ENCODE data around the gene COQ10B. TPM values are rescaled to one million over a fixed set of nuclear protein-coding genes. Genes with fewer than 3 reads are reported as not detected.
"Not testable (repeated sequence)": the region's sequence is repeated elsewhere in the genome, so short reads cannot be mapped to it uniquely, and the experiment has no call there.

COQ10B gene
- polyA plus RNA-seq, 2 donors, result 10.6 to 12.0 TPM

DNA sequence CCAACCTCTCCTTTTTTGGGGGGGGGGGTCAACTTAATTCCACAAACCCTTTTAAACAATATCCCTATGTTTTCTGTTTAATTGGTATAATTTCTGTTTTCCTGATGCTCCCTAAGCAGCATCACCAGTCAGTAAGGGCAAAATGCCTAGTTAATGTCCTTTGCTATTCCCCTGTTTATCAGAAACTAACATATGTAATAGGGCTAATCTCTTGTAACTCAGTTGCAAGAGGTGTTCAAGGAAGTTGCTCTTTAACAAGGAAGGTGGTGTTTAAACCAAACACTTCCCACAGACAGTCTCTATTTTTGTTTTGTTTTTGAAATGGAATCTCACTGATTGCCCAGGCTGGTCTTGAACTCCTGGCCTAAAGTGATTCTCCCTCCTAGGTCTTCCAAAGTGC lies 6.5 kb upstream of the COQ10B start:
- Histone ChIP-seq H3K4me1 (ENCODE audit: control insufficient read depth in 2 of 2, insufficient read depth in 2 of 2, low read length in 1 of 2) (no peaks in the 10 kb centered on the region), H3K36me3 (ENCODE audit: control insufficient read depth in 2 of 2, insufficient read depth in 2 of 2, low read length in 1 of 2) (no peaks in the 10 kb centered on the region), H3K27ac (ENCODE audit: low read depth in 2 of 2, low read length in 1 of 2) (no peak overlapping the region), H3K27me3 (ENCODE audit: control insufficient read depth in 1 of 2, insufficient read depth in 2 of 2, low read length in 2 of 2) (no peaks in the 10 kb centered on the region), H3K4me3 (ENCODE audit: low read depth in 1 of 2, low read length in 2 of 2) (no peak overlapping the region), H3K9me3 (ENCODE audit: control insufficient read depth in 2 of 2, insufficient read depth in 1 of 2, low read depth in 1 of 2, low read length in 1 of 2) (no peaks in the 10 kb centered on the region)

DNA sequence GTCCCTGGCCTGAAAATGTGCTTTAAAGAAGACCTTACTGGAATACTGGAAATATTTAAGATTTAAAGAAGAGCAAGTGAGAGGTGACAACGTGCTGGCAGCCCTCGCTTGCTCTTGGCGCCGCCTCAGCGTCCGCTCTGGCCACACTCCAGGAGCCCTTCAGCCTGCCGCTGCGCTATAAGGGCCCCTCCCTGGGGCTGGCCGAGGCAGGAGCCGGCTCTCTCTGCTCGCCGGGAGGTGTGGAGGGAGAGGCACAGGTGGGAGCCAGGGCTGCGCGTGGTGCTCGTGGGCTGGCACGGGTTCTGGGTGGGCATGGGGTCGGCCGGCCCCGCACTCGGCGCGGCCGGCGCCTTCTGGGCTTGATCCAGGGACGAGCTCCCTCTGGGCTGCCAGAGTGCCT lies 2.9 kb upstream of the COQ10B start:
- 89 to 91% methylated on average over 25 of the region's 25 CpGs for WGBS, 2 donors
- H3K4me3 ChIP-seq (ENCODE audit: low read depth in 1 of 2, low read length in 2 of 2), result no peak overlapping the region
- no peaks in the 10 kb centered on the region for H3K27me3 ChIP-seq (ENCODE audit: control insufficient read depth in 1 of 2, insufficient read depth in 2 of 2, low read length in 2 of 2)

DNA sequence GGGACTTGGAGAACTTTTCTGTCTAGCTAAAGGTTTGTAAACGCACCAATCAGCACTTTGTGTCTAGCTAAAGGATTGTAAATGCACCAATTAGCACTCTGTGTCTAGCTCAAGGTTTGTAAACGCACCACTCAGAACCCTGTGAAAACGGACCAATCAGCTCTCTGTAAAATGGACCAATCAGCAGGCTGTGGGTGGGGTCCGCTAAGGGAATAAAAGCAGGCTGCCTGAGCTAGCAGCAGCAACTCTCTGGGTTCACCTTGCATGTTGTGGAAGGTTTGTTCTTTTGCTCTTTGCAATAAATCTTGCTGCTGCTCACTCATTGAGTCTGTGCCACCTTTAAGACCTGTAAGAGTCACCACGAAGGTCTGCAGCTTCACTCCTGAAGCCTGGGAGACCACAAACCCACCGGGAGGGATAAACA lies 2.4 kb upstream of the COQ10B start:
- not testable (repeated sequence) for H3K36me3 ChIP-seq (ENCODE audit: control insufficient read depth in 2 of 2, insufficient read depth in 2 of 2, low read length in 1 of 2); H3K27ac ChIP-seq (ENCODE audit: low read depth in 2 of 2, low read length in 1 of 2); H3K4me3 ChIP-seq (ENCODE audit: low read depth in 1 of 2, low read length in 2 of 2); H3K27me3 ChIP-seq (ENCODE audit: control insufficient read depth in 1 of 2, insufficient read depth in 2 of 2, low read length in 2 of 2); H3K4me1 ChIP-seq (ENCODE audit: control insufficient read depth in 2 of 2, insufficient read depth in 2 of 2, low read length in 1 of 2); H3K9me3 ChIP-seq (ENCODE audit: control insufficient read depth in 2 of 2, insufficient read depth in 1 of 2, low read depth in 1 of 2, low read length in 1 of 2)
- 84 to 88% methylated on average over 6 of the region's 6 CpGs for WGBS, 2 donors

More for the DNA sequence above, 2.9 kb upstream of the COQ10B start:
- Histone ChIP-seq H3K27ac (ENCODE audit: low read depth in 2 of 2, low read length in 1 of 2) (no peak overlapping the region), H3K9me3 (ENCODE audit: control insufficient read depth in 2 of 2, insufficient read depth in 1 of 2, low read depth in 1 of 2, low read length in 1 of 2) (no peaks in the 10 kb centered on the region), H3K36me3 (ENCODE audit: control insufficient read depth in 2 of 2, insufficient read depth in 2 of 2, low read length in 1 of 2) (no peaks in the 10 kb centered on the region), H3K4me1 (ENCODE audit: control insufficient read depth in 2 of 2, insufficient read depth in 2 of 2, low read length in 1 of 2) (no peaks in the 10 kb centered on the region)

DNA sequence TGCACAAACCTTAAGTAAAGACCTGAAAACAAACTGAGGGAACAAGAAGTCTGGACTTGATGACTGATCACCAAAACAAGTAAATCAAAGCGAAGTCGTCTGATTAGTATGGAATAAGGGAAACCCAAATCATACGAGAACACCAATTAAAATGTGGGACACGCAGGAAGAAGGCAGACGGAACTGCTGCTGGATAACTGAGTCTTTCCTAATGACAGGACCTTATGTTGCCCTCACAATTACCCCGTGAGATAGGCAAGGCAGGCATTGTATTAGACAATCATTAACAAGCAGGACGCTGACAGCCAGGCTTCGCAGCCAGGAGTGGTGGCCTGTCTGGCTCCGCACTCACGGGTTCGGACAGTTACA lies 614 bp upstream of the COQ10B start:
- H3K27me3 ChIP-seq (ENCODE audit: control insufficient read depth in 1 of 2, insufficient read depth in 2 of 2, low read length in 2 of 2), result no peaks in the 10 kb centered on the region
- no peaks in the 10 kb centered on the region for H3K36me3 ChIP-seq (ENCODE audit: control insufficient read depth in 2 of 2, insufficient read depth in 2 of 2, low read length in 1 of 2)
- no peaks in the 10 kb centered on the region for H3K9me3 ChIP-seq (ENCODE audit: control insufficient read depth in 2 of 2, insufficient read depth in 1 of 2, low read depth in 1 of 2, low read length in 1 of 2)
- 3 to 4% methylated on average over 11 of the region's 11 CpGs for WGBS, 2 donors
- H3K4me3 ChIP-seq (ENCODE audit: low read depth in 1 of 2, low read length in 2 of 2), result peak overlapping the region; percentile 54 to 63
- H3K27ac ChIP-seq (ENCODE audit: low read depth in 2 of 2, low read length in 1 of 2), result peak overlapping the region; percentile 91 to 95
- no peaks in the 10 kb centered on the region for H3K4me1 ChIP-seq (ENCODE audit: control insufficient read depth in 2 of 2, insufficient read depth in 2 of 2, low read length in 1 of 2)

DNA sequence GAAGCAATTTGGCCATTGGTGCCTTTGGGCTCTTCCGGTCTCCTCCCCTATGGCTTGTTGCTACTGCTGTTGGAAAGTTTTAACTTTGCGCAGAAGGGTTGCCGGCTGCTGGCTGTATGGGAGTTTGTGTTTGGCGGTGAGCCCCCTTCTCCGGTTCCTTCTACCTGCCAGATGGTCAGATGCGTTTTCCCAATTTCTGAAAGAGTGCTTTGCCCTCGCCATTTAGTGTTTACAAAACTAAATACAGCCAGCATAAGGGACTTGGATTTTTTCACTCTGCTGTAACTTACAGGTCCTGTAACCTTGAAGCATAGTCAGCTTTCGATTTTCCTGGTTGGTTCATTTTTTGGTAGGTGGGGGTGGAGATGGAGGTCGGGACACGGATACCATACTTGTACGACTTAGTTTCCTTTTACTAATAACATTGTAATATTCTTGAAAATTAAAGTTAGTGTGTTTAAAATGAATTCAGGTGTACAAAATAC lies 604 bp downstream of the COQ10B start:
- Histone ChIP-seq H3K4me1 (ENCODE audit: control insufficient read depth in 2 of 2, insufficient read depth in 2 of 2, low read length in 1 of 2) (no peaks in the 10 kb centered on the region), H3K27me3 (ENCODE audit: control insufficient read depth in 1 of 2, insufficient read depth in 2 of 2, low read length in 2 of 2) (no peaks in the 10 kb centered on the region), H3K9me3 (ENCODE audit: control insufficient read depth in 2 of 2, insufficient read depth in 1 of 2, low read depth in 1 of 2, low read length in 1 of 2) (no peaks in the 10 kb centered on the region), H3K4me3 (ENCODE audit: low read depth in 1 of 2, low read length in 2 of 2) (peak overlapping the region; percentile 63 to 74), H3K36me3 (ENCODE audit: control insufficient read depth in 2 of 2, insufficient read depth in 2 of 2, low read length in 1 of 2) (no peaks in the 10 kb centered on the region), H3K27ac (ENCODE audit: low read depth in 2 of 2, low read length in 1 of 2) (peak overlapping the region; percentile 97 to 100)
- WGBS, 2 donors, result 0 to 1% methylated on average over 11 of the region's 11 CpGs

DNA sequence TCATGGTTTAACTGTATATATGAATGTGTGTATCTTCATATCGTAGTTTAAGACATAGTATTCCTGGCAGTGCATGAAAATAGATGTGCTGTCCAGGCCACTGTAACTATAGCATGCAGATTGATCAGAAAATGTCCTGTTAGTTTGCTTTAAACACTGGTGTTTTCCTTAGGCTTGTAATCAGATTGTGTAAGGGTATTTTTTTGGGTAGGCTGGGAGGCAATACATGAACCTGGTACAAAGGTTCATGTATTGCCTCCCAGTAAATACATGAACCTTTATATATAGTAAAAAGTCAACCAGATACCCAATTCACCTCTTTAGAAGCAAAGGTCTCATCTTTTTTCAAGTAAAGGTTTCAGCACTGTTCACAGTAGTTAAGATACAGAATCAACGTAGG lies 1.6 kb downstream of the COQ10B start:
- Histone ChIP-seq H3K4me1 (ENCODE audit: control insufficient read depth in 2 of 2, insufficient read depth in 2 of 2, low read length in 1 of 2) (no peaks in the 10 kb centered on the region), H3K27ac (ENCODE audit: low read depth in 2 of 2, low read length in 1 of 2) (no peak overlapping the region), H3K9me3 (ENCODE audit: control insufficient read depth in 2 of 2, insufficient read depth in 1 of 2, low read depth in 1 of 2, low read length in 1 of 2) (no peaks in the 10 kb centered on the region), H3K4me3 (ENCODE audit: low read depth in 1 of 2, low read length in 2 of 2) (peak overlapping the region in 1 of 2 donors; percentile 63), H3K27me3 (ENCODE audit: control insufficient read depth in 1 of 2, insufficient read depth in 2 of 2, low read length in 2 of 2) (no peaks in the 10 kb centered on the region), H3K36me3 (ENCODE audit: control insufficient read depth in 2 of 2, insufficient read depth in 2 of 2, low read length in 1 of 2) (no peaks in the 10 kb centered on the region)
- 64 to 68% methylated on average over 2 of the region's 2 CpGs for WGBS, 2 donors

DNA sequence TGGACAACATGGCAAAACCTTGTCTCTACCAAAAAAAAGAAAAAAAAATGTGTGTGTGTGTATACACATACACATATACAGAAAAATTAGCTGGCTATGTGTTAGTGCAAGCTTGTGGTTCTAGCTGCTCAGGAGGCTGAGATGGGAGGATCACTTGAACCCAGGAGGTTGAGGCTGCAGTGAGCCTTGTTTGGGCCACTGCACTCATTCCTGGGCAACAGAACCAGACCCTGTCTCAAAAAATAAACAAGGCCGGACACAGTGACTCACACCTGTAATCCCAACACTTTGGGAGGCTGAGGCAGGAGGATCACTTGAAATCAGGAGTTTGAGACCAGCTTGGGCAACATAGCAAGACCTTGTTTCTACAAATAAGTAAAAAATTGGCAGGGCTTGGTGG lies 2.1 kb downstream of the COQ10B start:
- no peaks in the 10 kb centered on the region for H3K27me3 ChIP-seq (ENCODE audit: control insufficient read depth in 1 of 2, insufficient read depth in 2 of 2, low read length in 2 of 2)
- no peak overlapping the region for H3K4me3 ChIP-seq (ENCODE audit: low read depth in 1 of 2, low read length in 2 of 2)
- no peaks in the 10 kb centered on the region for H3K4me1 ChIP-seq (ENCODE audit: control insufficient read depth in 2 of 2, insufficient read depth in 2 of 2, low read length in 1 of 2)
- H3K36me3 ChIP-seq (ENCODE audit: control insufficient read depth in 2 of 2, insufficient read depth in 2 of 2, low read length in 1 of 2), result no peaks in the 10 kb centered on the region
- no peaks in the 10 kb centered on the region for H3K9me3 ChIP-seq (ENCODE audit: control insufficient read depth in 2 of 2, insufficient read depth in 1 of 2, low read depth in 1 of 2, low read length in 1 of 2)
- no peak overlapping the region for H3K27ac ChIP-seq (ENCODE audit: low read depth in 2 of 2, low read length in 1 of 2)
- WGBS, 2 donors, result 94 to 98% methylated on average over 1 of the region's 1 CpG

DNA sequence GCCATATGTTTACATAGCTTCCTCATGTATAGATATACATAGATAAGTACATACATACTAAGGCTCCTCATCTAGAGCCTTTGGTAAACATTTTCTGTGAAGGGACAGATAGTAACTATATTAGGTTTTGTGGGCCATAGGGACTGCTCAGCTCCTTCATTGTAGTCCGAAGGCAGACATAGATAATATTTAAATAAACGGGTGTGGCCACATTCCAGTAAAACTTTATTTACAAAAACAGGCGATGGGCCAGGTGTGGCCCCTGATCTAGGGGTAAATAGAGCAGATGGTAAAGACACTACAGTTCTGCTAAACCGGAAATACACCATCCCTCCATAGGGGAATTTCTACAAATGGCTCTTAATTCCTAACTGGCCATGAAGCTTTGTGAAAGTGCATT lies 7.3 kb downstream of the COQ10B start:
- H3K27me3 ChIP-seq (ENCODE audit: control insufficient read depth in 1 of 2, insufficient read depth in 2 of 2, low read length in 2 of 2), result no peaks in the 10 kb centered on the region
- 66 to 73% methylated on average over 4 of the region's 4 CpGs for WGBS, 2 donors
- no peaks in the 10 kb centered on the region for H3K9me3 ChIP-seq (ENCODE audit: control insufficient read depth in 2 of 2, insufficient read depth in 1 of 2, low read depth in 1 of 2, low read length in 1 of 2)
- no peaks in the 10 kb centered on the region for H3K4me1 ChIP-seq (ENCODE audit: control insufficient read depth in 2 of 2, insufficient read depth in 2 of 2, low read length in 1 of 2)
- peak overlapping the region in 1 of 2 donors; percentile 55 for H3K27ac ChIP-seq (ENCODE audit: low read depth in 2 of 2, low read length in 1 of 2)
- H3K36me3 ChIP-seq (ENCODE audit: control insufficient read depth in 2 of 2, insufficient read depth in 2 of 2, low read length in 1 of 2), result peaks cover 0 to 7% of the 10 kb centered on the region in 2 donors
- H3K4me3 ChIP-seq (ENCODE audit: low read depth in 1 of 2, low read length in 2 of 2), result no peak overlapping the region

DNA sequence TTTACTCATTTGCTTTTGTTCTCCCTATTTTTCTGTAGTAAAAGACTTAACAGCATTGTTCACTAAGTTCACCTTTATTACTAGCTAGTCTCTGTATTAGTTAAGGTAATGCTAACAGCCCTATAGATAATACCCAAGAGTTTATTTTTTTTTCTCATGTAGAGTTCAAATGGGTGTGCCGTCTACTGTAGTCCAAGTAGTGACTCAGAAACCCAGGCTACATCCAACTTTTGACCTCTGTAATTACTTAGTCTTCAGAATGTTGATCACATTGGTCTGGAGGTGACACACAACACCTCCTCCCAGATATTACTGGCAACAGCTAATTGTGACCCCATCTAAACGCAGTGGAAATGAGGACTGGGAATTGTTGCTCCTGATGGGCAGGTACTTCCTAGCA lies 7.7 kb downstream of the COQ10B start:
- Histone ChIP-seq H3K9me3 (ENCODE audit: control insufficient read depth in 2 of 2, insufficient read depth in 1 of 2, low read depth in 1 of 2, low read length in 1 of 2) (no peaks in the 10 kb centered on the region), H3K36me3 (ENCODE audit: control insufficient read depth in 2 of 2, insufficient read depth in 2 of 2, low read length in 1 of 2) (peaks cover 0 to 7% of the 10 kb centered on the region in 2 donors), H3K27me3 (ENCODE audit: control insufficient read depth in 1 of 2, insufficient read depth in 2 of 2, low read length in 2 of 2) (no peaks in the 10 kb centered on the region), H3K4me1 (ENCODE audit: control insufficient read depth in 2 of 2, insufficient read depth in 2 of 2, low read length in 1 of 2) (no peaks in the 10 kb centered on the region), H3K27ac (ENCODE audit: low read depth in 2 of 2, low read length in 1 of 2) (peak overlapping the region; percentile 21 to 59), H3K4me3 (ENCODE audit: low read depth in 1 of 2, low read length in 2 of 2) (no peak overlapping the region)
- 55 to 57% methylated on average over 2 of the region's 2 CpGs for WGBS, 2 donors

DNA sequence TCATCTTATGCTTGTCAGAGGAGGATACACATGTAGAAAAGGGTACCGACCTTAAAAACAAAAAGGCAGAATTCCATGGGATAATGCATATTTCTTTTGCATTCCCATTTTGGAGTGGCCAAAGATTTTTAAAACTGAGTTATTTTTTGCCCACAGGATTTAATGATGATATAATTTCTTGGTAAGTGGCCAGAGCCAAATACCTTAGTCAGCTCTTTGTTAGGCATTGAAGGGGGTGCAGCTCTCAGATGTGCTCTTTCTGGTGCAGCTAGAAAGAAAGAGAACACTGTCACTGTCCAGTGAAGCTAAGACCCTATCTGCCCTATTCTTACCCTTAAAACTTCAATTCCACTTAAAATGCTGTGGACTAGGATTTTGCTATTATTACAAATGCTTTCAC lies 10.8 kb downstream of the COQ10B start:
- 49 to 70% methylated on average over 1 of the region's 1 CpG for WGBS, 2 donors
- Histone ChIP-seq H3K4me3 (ENCODE audit: low read depth in 1 of 2, low read length in 2 of 2) (no peak overlapping the region), H3K9me3 (ENCODE audit: control insufficient read depth in 2 of 2, insufficient read depth in 1 of 2, low read depth in 1 of 2, low read length in 1 of 2) (no peaks in the 10 kb centered on the region), H3K27ac (ENCODE audit: low read depth in 2 of 2, low read length in 1 of 2) (no peak overlapping the region), H3K4me1 (ENCODE audit: control insufficient read depth in 2 of 2, insufficient read depth in 2 of 2, low read length in 1 of 2) (no peaks in the 10 kb centered on the region), H3K36me3 (ENCODE audit: control insufficient read depth in 2 of 2, insufficient read depth in 2 of 2, low read length in 1 of 2) (peaks cover 0 to 7% of the 10 kb centered on the region in 2 donors), H3K27me3 (ENCODE audit: control insufficient read depth in 1 of 2, insufficient read depth in 2 of 2, low read length in 2 of 2) (no peaks in the 10 kb centered on the region)

Measured in esophagus (tissue), 2 donors.